Neural progenitor cell (in vitro differentiated cells): ENCODE measurements around the gene CMTM4. TPM values are rescaled to one million over a fixed set of nuclear protein-coding genes. Genes with fewer than 3 reads are reported as not detected.

Source experiments
- DNase-seq: peaks from one replicate; pipeline ENCODE4 v3.0.0-alpha.2; 2016; ENCODE audit warnings: low spot score
- H2AFZ ChIP-seq: fragments of 200-600 bp; sonication (generic); replicated peaks from 2 replicates; pipeline ENCODE4 v1.6.1; 2016; ENCODE audit warnings: antibody characterized with exemption
- H3F3A ChIP-seq: fragments of 200-600 bp; sonication (generic); 2 replicates; pipeline ENCODE4 v1.6.1; 2016; ENCODE audit warnings: antibody characterized with exemption, low read depth
- H3K27ac ChIP-seq: fragments of 200-600 bp; sonication (generic); 2 replicates; pipeline ENCODE4 v1.5.1; 2016; ENCODE audit warnings: mild to moderate bottlenecking
- H3K27me3 ChIP-seq: fragments of 200-600 bp; sonication (generic); 2 replicates; pipeline ENCODE4 v1.6.1; 2016; ENCODE audit warnings: mild to moderate bottlenecking, moderate library complexity
- H3K36me3 ChIP-seq: fragments of 200-600 bp; sonication (generic); 2 replicates; pipeline ENCODE4 v1.5.1; 2016
- H3K4me1 ChIP-seq: fragments of 200-600 bp; sonication (generic); 2 replicates; pipeline ENCODE4 v1.6.1; 2016; ENCODE audit warnings: mixed run types
- H3K4me2 ChIP-seq: fragments of 200-600 bp; sonication (generic); 2 replicates; pipeline ENCODE4 v1.6.1; 2016
- H3K4me3 ChIP-seq: fragments of 200-600 bp; sonication (generic); 2 replicates; pipeline ENCODE4 v1.5.1; 2016
- H3K79me2 ChIP-seq: fragments of 200-600 bp; sonication (generic); 2 replicates; pipeline ENCODE4 v1.6.1; 2016; ENCODE audit warnings: low read depth
- H3K9ac ChIP-seq: fragments of 200-600 bp; sonication (generic); 2 replicates; pipeline ENCODE4 v1.6.1; 2016
- H3K9me3 ChIP-seq: fragments of 200-600 bp; sonication (generic); 2 replicates; pipeline ENCODE4 v1.5.1; 2016; ENCODE audit warnings: low read depth
- H4K20me1 ChIP-seq: fragments of 200-600 bp; sonication (generic); 2 replicates; pipeline ENCODE4 v1.6.1; 2016; ENCODE audit warnings: low read depth
- H3K27ac Mint-ChIP-seq: 3 replicates; pipeline ENCODE4 v1.8.0; 2021; ENCODE audit warnings: mixed read lengths
- H3K27me3 Mint-ChIP-seq: 2 replicates; pipeline ENCODE4 v1.8.0; 2022; ENCODE audit warnings: low read depth, mild to moderate bottlenecking, inconsistent platforms, moderate library complexity, mixed read lengths; ENCODE audit not compliant: insufficient read depth
- H3K36me3 Mint-ChIP-seq: 3 replicates; pipeline ENCODE4 v1.8.0; 2021; ENCODE audit warnings: mixed read lengths
- H3K4me1 Mint-ChIP-seq: 3 replicates; pipeline ENCODE4 v1.8.0; 2021; ENCODE audit warnings: mixed read lengths
- H3K4me3 Mint-ChIP-seq: 3 replicates; pipeline ENCODE4 v1.8.0; 2021; ENCODE audit warnings: mild to moderate bottlenecking, moderate library complexity, mixed read lengths
- H3K9me3 Mint-ChIP-seq: 3 replicates; pipeline ENCODE4 v1.8.0; 2020; ENCODE audit warnings: mixed read lengths
- EZH2 ChIP-seq: fragments of 200-600 bp; sonication (generic); IDR thresholded peaks from 2 replicates; pipeline ENCODE4 v1.6.1; 2017; ENCODE audit warnings: antibody characterized with exemption, mild to moderate bottlenecking, moderate library complexity
- EZH2phosphoT487 ChIP-seq: fragments of 200-600 bp; sonication (generic); IDR thresholded peaks from 2 replicates; pipeline ENCODE4 v1.6.1; 2017; ENCODE audit warnings: antibody characterized with exemption
- total RNA-seq: library from RNA; depleted of rRNA; stranded (reverse); fragments of >200 nt; gene quantifications from 2 replicates; pipeline ENCODE4 v1.2.3, GENCODE V29; 2015; ENCODE audit warnings: low replicate concordance
- TF ChIP-seq, protein P1 (sequence below): fragments of 200-600 bp; sonication (generic); IDR thresholded peaks from 2 replicates; pipeline ENCODE4 v1.5.1; 2017; ENCODE audit warnings: antibody characterized with exemption, mild to moderate bottlenecking

Gene CMTM4
- total RNA-seq, 1 donor from 2014 or later = 25.9 TPM

DNA sequence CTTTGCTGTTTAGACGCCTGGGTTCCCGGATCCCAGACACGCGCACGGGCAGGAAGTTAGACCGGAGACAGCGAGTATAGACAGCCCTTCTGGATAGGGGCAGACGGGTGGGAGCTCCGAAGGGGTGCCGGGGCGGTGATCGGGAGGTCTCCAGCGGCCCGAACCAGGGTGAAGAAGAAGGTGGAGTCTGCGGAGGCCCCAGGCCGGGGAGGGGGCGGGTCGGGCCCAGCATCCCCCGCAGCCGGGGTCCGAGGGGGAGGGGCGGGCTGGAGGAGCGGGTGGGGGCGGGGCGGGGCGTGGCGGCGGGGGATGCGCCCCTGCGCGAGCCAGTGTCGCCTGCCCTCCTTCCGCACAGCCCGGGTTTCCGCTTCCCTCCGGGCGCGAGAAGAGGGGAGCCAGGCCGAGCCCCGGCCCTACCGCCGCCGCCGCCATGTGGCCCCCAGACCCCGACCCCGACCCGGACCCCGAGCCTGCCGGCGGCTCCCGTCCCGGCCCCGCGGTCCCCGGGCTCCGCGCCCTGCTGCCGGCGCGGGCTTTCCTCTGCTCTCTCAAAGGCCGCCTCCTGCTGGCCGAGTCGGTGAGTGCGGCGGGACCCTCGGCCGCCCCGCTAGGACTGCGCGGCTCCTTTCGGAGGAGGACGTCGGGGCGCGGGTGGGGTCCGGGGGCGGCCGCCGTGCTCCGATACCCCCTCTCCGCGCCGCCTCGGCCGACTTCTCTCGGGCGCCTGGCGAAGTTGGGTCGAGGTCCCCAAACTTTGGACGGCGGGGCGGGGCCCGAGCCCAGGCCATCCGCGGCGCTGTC is 92.0 kb downstream of the CMTM4 start, which contains the start of gene CMTM3:
Gene CMTM3 (plus strand): TSS at position 329 of the 801 bp plus-strand sequence. CDS start 102 bp downstream, at position 431.
- Histone ChIP-seq H2AFZ (peak within 1 kb of the TSS; percentile 45), H4K20me1 (peaks cover 43% of the 10 kb centered on the region), H3K4me1 (peaks cover 9% of the 10 kb centered on the region), H3K79me2 (peaks cover 39% of the 10 kb centered on the region), H3K9ac (peak within 1 kb of the TSS; percentile 62), H3K36me3 (no peaks in the 10 kb centered on the region), H3K9me3 (no peaks in the 10 kb centered on the region), H3K27me3 (no peaks in the 10 kb centered on the region), H3K4me3 (peak within 1 kb of the TSS; percentile 95), H3F3A (peaks cover 29% of the 10 kb centered on the region), H3K27ac (peak within 1 kb of the TSS; percentile 55), H3K4me2 (peak within 1 kb of the TSS; percentile 85)
- Mint-ChIP-seq H3K27ac (peak within 1 kb of the TSS; percentile 97), H3K36me3 (peaks cover 2% of the 10 kb centered on the region), H3K4me3 (peak within 1 kb of the TSS; percentile 92), H3K27me3 (peaks cover 7% of the 10 kb centered on the region), H3K4me1 (peaks cover 31% of the 10 kb centered on the region), H3K9me3 (no peaks in the 10 kb centered on the region)
- no peak for TF ChIP-seq EZH2
- TF ChIP-seq, protein P1, sequence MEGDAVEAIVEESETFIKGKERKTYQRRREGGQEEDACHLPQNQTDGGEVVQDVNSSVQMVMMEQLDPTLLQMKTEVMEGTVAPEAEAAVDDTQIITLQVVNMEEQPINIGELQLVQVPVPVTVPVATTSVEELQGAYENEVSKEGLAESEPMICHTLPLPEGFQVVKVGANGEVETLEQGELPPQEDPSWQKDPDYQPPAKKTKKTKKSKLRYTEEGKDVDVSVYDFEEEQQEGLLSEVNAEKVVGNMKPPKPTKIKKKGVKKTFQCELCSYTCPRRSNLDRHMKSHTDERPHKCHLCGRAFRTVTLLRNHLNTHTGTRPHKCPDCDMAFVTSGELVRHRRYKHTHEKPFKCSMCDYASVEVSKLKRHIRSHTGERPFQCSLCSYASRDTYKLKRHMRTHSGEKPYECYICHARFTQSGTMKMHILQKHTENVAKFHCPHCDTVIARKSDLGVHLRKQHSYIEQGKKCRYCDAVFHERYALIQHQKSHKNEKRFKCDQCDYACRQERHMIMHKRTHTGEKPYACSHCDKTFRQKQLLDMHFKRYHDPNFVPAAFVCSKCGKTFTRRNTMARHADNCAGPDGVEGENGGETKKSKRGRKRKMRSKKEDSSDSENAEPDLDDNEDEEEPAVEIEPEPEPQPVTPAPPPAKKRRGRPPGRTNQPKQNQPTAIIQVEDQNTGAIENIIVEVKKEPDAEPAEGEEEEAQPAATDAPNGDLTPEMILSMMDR = peak; percentile 83
- DNase-seq = peak; percentile 91

DNA sequence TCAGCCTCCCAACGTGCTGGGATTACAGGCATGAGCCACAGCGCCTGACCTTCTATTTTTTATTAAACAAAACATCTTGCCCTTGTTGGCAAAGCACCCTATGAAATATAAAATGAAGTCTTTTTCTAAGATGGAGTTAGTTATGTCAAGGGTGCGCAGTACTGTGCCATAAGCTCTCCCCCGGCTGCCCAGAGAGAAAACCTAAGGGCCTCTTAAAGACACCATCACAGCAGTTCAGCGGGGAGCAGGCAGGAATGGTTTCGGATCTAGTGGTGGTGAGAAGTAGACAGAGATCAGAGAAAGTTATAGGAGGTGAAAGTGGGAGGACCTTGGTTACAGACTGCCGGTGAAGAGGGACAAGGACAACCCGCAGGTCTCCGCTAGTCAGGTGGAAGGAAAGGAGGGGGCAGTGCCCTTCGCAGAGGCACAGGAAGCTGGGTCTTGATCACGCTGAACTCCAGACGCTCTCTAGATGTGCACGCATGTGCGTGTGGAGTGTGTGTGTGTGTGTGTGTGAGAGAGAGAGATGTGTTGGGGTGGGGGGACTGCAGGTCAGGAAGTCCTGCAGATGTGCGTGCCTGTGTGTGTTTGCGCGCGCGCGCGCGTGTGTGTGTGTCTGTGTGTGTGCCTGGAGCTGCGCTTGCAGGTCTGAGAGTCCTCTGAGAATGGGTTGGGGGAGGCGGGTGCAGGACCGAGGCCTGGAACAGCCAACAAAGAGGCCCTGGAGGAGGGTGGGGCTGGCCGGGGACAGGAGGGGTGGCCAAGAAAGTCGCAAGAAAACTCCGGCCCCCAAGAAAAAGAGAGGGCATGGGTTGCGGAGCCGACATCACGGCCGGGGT is 92.8 kb downstream of the CMTM4 start:
- H3K27ac ChIP-seq = peak overlapping the region; percentile 55
- H3K27me3 ChIP-seq = no peaks in the 10 kb centered on the region
- no peaks in the 10 kb centered on the region for H3K36me3 ChIP-seq

DNA sequence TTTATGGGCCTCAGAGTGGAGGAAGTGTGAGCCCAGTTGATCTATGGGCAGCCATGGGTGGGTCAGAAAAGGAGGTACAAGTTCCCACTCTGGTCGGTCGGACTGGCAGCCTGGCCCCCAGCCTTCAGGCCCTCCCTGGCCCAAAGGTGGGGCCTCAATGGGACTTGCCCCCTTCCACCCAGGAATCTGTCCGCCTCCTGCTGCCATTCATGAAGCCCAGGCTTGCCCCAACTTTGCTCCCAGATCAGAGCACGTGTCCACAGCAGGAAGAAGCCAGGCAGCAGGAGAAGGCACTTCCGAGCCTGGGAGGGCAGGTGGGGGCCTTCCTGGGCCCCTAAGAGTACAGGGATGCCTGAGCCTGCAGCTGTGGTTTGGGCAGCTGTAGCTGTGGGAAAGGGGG is 95.1 kb downstream of the CMTM4 start:
- Histone ChIP-seq H3K9ac (no peak overlapping the region), H3K4me1 (peaks cover 9% of the 10 kb centered on the region), H3K9me3 (no peaks in the 10 kb centered on the region), H3K4me3 (no peak overlapping the region), H3K4me2 (no peak overlapping the region), H3K27ac (no peak overlapping the region), H3K27me3 (no peaks in the 10 kb centered on the region), H3K36me3 (no peaks in the 10 kb centered on the region), H4K20me1 (peaks cover 12% of the 10 kb centered on the region), H3F3A (peaks cover 17% of the 10 kb centered on the region), H2AFZ (no peak overlapping the region), H3K79me2 (peaks cover 17% of the 10 kb centered on the region)
- TF ChIP-seq, protein P1 = no peak
- no peak for TF ChIP-seq EZH2phosphoT487
- TF ChIP-seq EZH2 = no peak
- Mint-ChIP-seq H3K4me3 (no peak overlapping the region), H3K4me1 (peaks cover 16% of the 10 kb centered on the region), H3K36me3 (peaks cover 1% of the 10 kb centered on the region), H3K9me3 (no peaks in the 10 kb centered on the region), H3K27me3 (peaks cover 9% of the 10 kb centered on the region), H3K27ac (no peak overlapping the region)
- DNase-seq = no peak

More for the DNA sequence above, 92.8 kb downstream of the CMTM4 start:
- H3F3A ChIP-seq = peaks cover 29% of the 10 kb centered on the region
- peak; percentile 87 for DNase-seq
- no peak overlapping the region for H3K9ac ChIP-seq
- H3K4me3 ChIP-seq = peak overlapping the region; percentile 95
- peak overlapping the region; percentile 45 for H2AFZ ChIP-seq
- Mint-ChIP-seq H3K4me3 (peak overlapping the region; percentile 92), H3K27me3 (peaks cover 9% of the 10 kb centered on the region), H3K36me3 (peaks cover 1% of the 10 kb centered on the region), H3K27ac (peak overlapping the region; percentile 97), H3K9me3 (no peaks in the 10 kb centered on the region), H3K4me1 (peaks cover 31% of the 10 kb centered on the region)
- peak overlapping the region; percentile 85 for H3K4me2 ChIP-seq
- H3K4me1 ChIP-seq = peaks cover 9% of the 10 kb centered on the region
- H3K9me3 ChIP-seq = no peaks in the 10 kb centered on the region
- peaks cover 31% of the 10 kb centered on the region for H3K79me2 ChIP-seq
- TF ChIP-seq, protein P1 = no peak
- TF ChIP-seq EZH2phosphoT487 (no peak), EZH2 (no peak)
- peaks cover 35% of the 10 kb centered on the region for H4K20me1 ChIP-seq
